GM12891 (cell line): ENCODE measurements around the gene UBL4B.

ENCODE experiments used
- DNase-seq: peaks from one replicate; pipeline ENCODE4 v3.0.0; 2011; ENCODE audit warnings: low spot score; ENCODE audit not compliant: insufficient read length
- FAIRE-seq: peaks from 2 replicates; lab custom pipeline; 2011; peaks lifted over from hg19 to GRCh38; lab: Jason Lieb, UNC
- PAX5 ChIP-seq: IDR thresholded peaks from 2 replicates; pipeline ENCODE4 v1.6.1; 2011; ENCODE audit warnings: low read length, moderate library complexity, mild to moderate bottlenecking; ENCODE audit not compliant: insufficient read depth, severe bottlenecking
- POLR2A ChIP-seq: IDR thresholded peaks from 2 replicates; pipeline ENCODE4 v1.6.1; 2011; ENCODE audit warnings: low read depth, low read length, control low read depth
- POLR2AphosphoS5 ChIP-seq: IDR thresholded peaks from 2 replicates; pipeline ENCODE4 v1.6.1; 2011; ENCODE audit warnings: low read depth, low read length, control low read depth
- POU2F2 ChIP-seq: IDR thresholded peaks from 2 replicates; pipeline ENCODE4 v1.6.1; 2011; ENCODE audit warnings: low read depth, mild to moderate bottlenecking, control low read depth, low read length, moderate library complexity
- SPI1 ChIP-seq: IDR thresholded peaks from 2 replicates; pipeline ENCODE4 v1.6.1; 2011; ENCODE audit warnings: low read depth, low read length, control low read depth
- TAF1 ChIP-seq: IDR thresholded peaks from 2 replicates; pipeline ENCODE4 v1.6.1; 2011; ENCODE audit warnings: low read depth, low read length, control low read depth

UBL4B gene

GRCh38 chr1:110161165-110161564 is 48.9 kb downstream of the UBL4B start:
- DNase-seq = no peak
- TF ChIP-seq POU2F2 (no peak), POLR2AphosphoS5 (no peak), TAF1 (no peak), POLR2A (no peak), PAX5 (no peak), SPI1 (no peak)
- no peak for FAIRE-seq

GRCh38 chr1:110161849-110162248 is 49.6 kb downstream of the UBL4B start:
- FAIRE-seq (no peak), DNase-seq (no peak)
- TF ChIP-seq TAF1 (no peak), POLR2AphosphoS5 (no peak), POLR2A (no peak), SPI1 (no peak), POU2F2 (no peak), PAX5 (no peak)
